ENCODE measurements around the gene SASH3.

SASH3 gene

GRCh38 chrX:129843209-129843458 lies 63.4 kb downstream of the SASH3 start:
- peaks cover 0 to 22% of the 10 kb centered on the region in 2 experiments for H3K36me3 ChIP-seq (ENCODE audit: control insufficient read depth in 2 of 2, insufficient read depth in 1 of 2, low read length in 2 of 2)
- no peaks in the 10 kb centered on the region for H3K4me1 ChIP-seq (ENCODE audit: control insufficient read depth, insufficient read depth, low read length)
- H3K9me3 ChIP-seq (ENCODE audit: control insufficient read depth, insufficient read depth, low read depth, low read length): no peaks in the 10 kb centered on the region
- H3K4me3 ChIP-seq (ENCODE audit: low read depth, low read length): peak overlapping the region; percentile 51
- peak overlapping the region; percentile 49; the same call in 1 of the 2 replicates for H3K27ac ChIP-seq (ENCODE audit: extremely low read depth, low read depth, low read length)
- POLR2A ChIA-PET: interaction anchor here (1.0 to 1.4 kb wide), 3 partner anchors 10 to 244 kb away, joined by 3 to 7 read pairs (median 5); partner anchors contain the start of gene UTP14A
- CTCF ChIA-PET: no interaction called here
- TF ChIP-seq ZNF174 (tag by site-specific recombination; IDR thresholded peaks at IDR 0.05): no peak
- no peak for TF ChIP-seq ZNF433 (tag by site-specific recombination; IDR thresholded peaks at IDR 0.05; ENCODE audit: low read depth)
- TF ChIP-seq ZNF623 (tag by site-specific recombination; IDR thresholded peaks at IDR 0.05): no peak
- TF ChIP-seq ZNF184 (tag by site-specific recombination; IDR thresholded peaks at IDR 0.05): no peak
- TF ChIP-seq SALL2 (tag by site-specific recombination; IDR thresholded peaks at IDR 0.05; ENCODE audit: borderline replicate concordance): no peak
- TF ChIP-seq ZNF292 (tag by site-specific recombination; IDR thresholded peaks at IDR 0.05; ENCODE audit: borderline replicate concordance, low read depth): no peak
- TF ChIP-seq ZEB2 (tag by site-specific recombination; IDR thresholded peaks at IDR 0.05): no peak
- TF ChIP-seq ZNF473 (tag by site-specific recombination; IDR thresholded peaks at IDR 0.05): no peak
- TF ChIP-seq ZNF76 (tag by site-specific recombination; IDR thresholded peaks at IDR 0.05; ENCODE audit: borderline replicate concordance, low read depth): no peak
- no peak for TF ChIP-seq PRDM1 (tag by site-specific recombination; IDR thresholded peaks at IDR 0.05)
- TF ChIP-seq ZNF777 (tag by site-specific recombination; IDR thresholded peaks at IDR 0.05; ENCODE audit: borderline replicate concordance): no peak
- TF ChIP-seq ZFHX2 (tag by site-specific recombination; conservative IDR thresholded peaks at IDR 0.05): no peak
- no peak for TF ChIP-seq ZFP3 (tag by site-specific recombination; IDR thresholded peaks at IDR 0.05; ENCODE audit: low read depth)
- TF ChIP-seq ZNF692 (tag by site-specific recombination; IDR thresholded peaks at IDR 0.05): no peak

GRCh38 chrX:129843459-129844306 lies 63.9 kb downstream of the SASH3 start, which contains the start of gene ZDHHC9:
TSS of gene ZDHHC9 (minus strand) at chrX:129843886. CDS start at chrX:129841945, 1,941 bp downstream.
- H3K36me3 ChIP-seq (ENCODE audit: control insufficient read depth in 2 of 2, insufficient read depth in 1 of 2, low read length in 2 of 2): peaks cover 0 to 22% of the 10 kb centered on the region in 2 experiments; a peak in 2 of 3 replicates
- ChIA-PET POLR2A (interaction anchor here (0.5 to 1.4 kb wide), 5 partner anchors 10 to 244 kb away, joined by 3 to 7 read pairs (median 5); partner anchors contain the start of gene UTP14A), CTCF (interaction anchor here (0.7 kb wide), 1 partner anchor 217 kb away, joined by 3 read pairs; no protein-coding TSS in a partner anchor)
- H3K4me3 ChIP-seq (ENCODE audit: low read depth, low read length): peak within 1 kb of the TSS; percentile 51
- H3K4me1 ChIP-seq (ENCODE audit: control insufficient read depth, insufficient read depth, low read length): no peaks in the 10 kb centered on the region
- no peaks in the 10 kb centered on the region for H3K9me3 ChIP-seq (ENCODE audit: control insufficient read depth, insufficient read depth, low read depth, low read length)
- peak within 1 kb of the TSS; percentile 49; the same call in 1 of the 2 replicates for H3K27ac ChIP-seq (ENCODE audit: extremely low read depth, low read depth, low read length)
- TF ChIP-seq ZBTB21 (tag by site-specific recombination; IDR thresholded peaks at IDR 0.05) (peak; percentile 59), GFI1B (tag by site-specific recombination; IDR thresholded peaks at IDR 0.05) (no peak), ZNF133 (tag by site-specific recombination; IDR thresholded peaks at IDR 0.05) (no peak), PRDM4 (tag by site-specific recombination; IDR thresholded peaks at IDR 0.05) (no peak), ZNF837 (tag by site-specific recombination; IDR thresholded peaks at IDR 0.05) (no peak), ZNF221 (tag by site-specific recombination; IDR thresholded peaks at IDR 0.05; ENCODE audit: borderline replicate concordance) (no peak), KLF8 (tag by site-specific recombination; IDR thresholded peaks at IDR 0.05) (peak; percentile 91), SP3 (tag by site-specific recombination; IDR thresholded peaks at IDR 0.05) (peak; percentile 84), GLIS1 (tag by site-specific recombination; IDR thresholded peaks at IDR 0.05) (peak; percentile 65; the same call in 1 of the 2 replicates), ZBTB7A (tag by site-specific recombination; IDR thresholded peaks at IDR 0.05; ENCODE audit: low read depth) (0 out of 2 replicates have a peak, but pooled peaks have one; percentile 11), ZNF2 (tag by site-specific recombination; IDR thresholded peaks at IDR 0.05) (no peak), ZBTB48 (tag by site-specific recombination; IDR thresholded peaks at IDR 0.05) (peak; percentile 48; the same call in 1 of the 2 replicates), WT1 (tag by site-specific recombination; IDR thresholded peaks at IDR 0.05) (peak; percentile 67), KLF9 (tag by site-specific recombination; IDR thresholded peaks at IDR 0.05; ENCODE audit: low read depth) (peak; percentile 93), ZNF629 (tag by site-specific recombination; IDR thresholded peaks at IDR 0.05) (peak; percentile 58), MZF1 (tag by site-specific recombination; IDR thresholded peaks at IDR 0.05; ENCODE audit: borderline replicate concordance) (no peak), MYNN (tag by site-specific recombination; IDR thresholded peaks at IDR 0.05; ENCODE audit: borderline replicate concordance) (no peak)

All from HEK293 (cell line).